ENCODE data around the gene DOP1A. TPM values are rescaled to one million over a fixed set of nuclear protein-coding genes. Genes with fewer than 3 reads are reported as not detected.
A peak's percentile ranks its signal among the peaks of the same experiment; 100 is the strongest.

DOP1A gene
- total RNA-seq, 1 experiment from 2014 or later: 16.1 TPM

DNA sequence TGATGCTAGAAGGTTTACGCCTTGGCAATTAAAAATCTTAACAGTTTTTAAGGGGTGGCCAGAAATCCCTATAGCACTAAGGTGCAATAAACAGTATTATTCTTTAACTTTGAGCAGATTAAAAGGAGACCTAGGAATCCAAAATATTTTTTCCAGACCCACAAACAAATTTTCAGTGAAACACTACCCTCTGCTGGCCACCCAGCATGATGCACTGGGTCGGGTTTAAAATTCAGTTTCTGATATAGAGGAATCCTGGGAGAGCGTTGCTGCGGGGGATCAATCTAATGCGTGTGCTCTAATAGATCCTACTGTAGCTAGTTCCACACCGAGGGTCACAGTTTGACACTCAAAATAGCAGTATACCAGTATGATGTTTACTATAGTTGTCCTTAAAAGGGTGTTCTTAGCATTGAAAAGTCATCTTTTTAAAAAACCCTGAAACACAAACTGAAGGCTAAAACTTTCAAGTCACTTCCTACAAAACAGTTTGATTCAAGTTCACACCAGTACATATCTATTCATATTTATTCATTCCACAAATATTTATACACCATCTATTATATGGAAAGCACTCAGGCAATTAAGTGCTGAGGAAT is 12.0 kb upstream of the DOP1A start:
- POLR2A ChIA-PET: no interaction called here
- TF ChIP-seq CTCF (IDR thresholded peaks at IDR 0.05; ENCODE audit: insufficient read depth in 1 of 2, low read depth in 1 of 2, low read length in 1 of 2, severe bottlenecking in 1 of 2, unreplicated experiment in 1 of 2): peak; percentile 69 to 80
- CTCF ChIA-PET: no interaction called here
- Histone ChIP-seq H3K4me1 (no peaks in the 10 kb centered on the region), H3K9me3 (no peaks in the 10 kb centered on the region), H3K36me3 (ENCODE audit: control insufficient read depth, insufficient read depth, low read length) (no peaks in the 10 kb centered on the region; the same call in 1 of the 2 replicates), H3K27me3 (replicated peaks; ENCODE audit: control insufficient read depth, insufficient read depth, low read length) (no peaks in the 10 kb centered on the region), H3K4me3 (ENCODE audit: low read depth, low read length) (no peak overlapping the region)
- Mint-ChIP-seq H3K27me3 (ENCODE audit: insufficient read depth, unreplicated experiment) (no peaks in the 10 kb centered on the region), H3K4me1 (ENCODE audit: low read depth, unreplicated experiment) (no peaks in the 10 kb centered on the region), H3K9me3 (ENCODE audit: unreplicated experiment) (no peaks in the 10 kb centered on the region), H3K4me3 (ENCODE audit: unreplicated experiment) (no peak overlapping the region), H3K36me3 (ENCODE audit: insufficient read depth, unreplicated experiment) (peaks cover 27% of the 10 kb centered on the region), H3K27ac (ENCODE audit: unreplicated experiment) (no peak overlapping the region)
- intact Hi-C loops (cut with micrococcal nuclease; ENCODE audit: unreplicated experiment): loop anchor here (1.0 to 10.0 kb wide), 6 partner anchors 138 to 803 kb away; partner anchors contain the start of gene TPBG
- BruUV-seq (replicated peaks): no TSS peak
- DNase-seq: peak; percentile 38 to 63

- Mint-ChIP-seq H3K9me3 (ENCODE audit: unreplicated experiment) (no peaks in the 10 kb centered on the region), H3K27ac (ENCODE audit: unreplicated experiment) (no peak overlapping the region), H3K27me3 (ENCODE audit: insufficient read depth, unreplicated experiment) (no peaks in the 10 kb centered on the region), H3K4me3 (ENCODE audit: unreplicated experiment) (no peak overlapping the region), H3K4me1 (ENCODE audit: low read depth, unreplicated experiment) (no peaks in the 10 kb centered on the region), H3K36me3 (ENCODE audit: insufficient read depth, unreplicated experiment) (peaks cover 26% of the 10 kb centered on the region)
- no peaks in the 10 kb centered on the region for H3K9me3 ChIP-seq
- H3K4me1 ChIP-seq: no peaks in the 10 kb centered on the region
- TF ChIP-seq CTCF (IDR thresholded peaks at IDR 0.05; ENCODE audit: insufficient read depth in 1 of 2, low read depth in 1 of 2, low read length in 1 of 2, severe bottlenecking in 1 of 2, unreplicated experiment in 1 of 2): peak; percentile 68 to 87
- CTCF ChIA-PET: interaction anchor here (0.5 to 0.9 kb wide), 5 partner anchors 10 to 844 kb away, joined by 3 to 5 read pairs (median 3); partner anchors contain the start of gene DOP1A
- no TSS peak for BruUV-seq (replicated peaks)
- intact Hi-C loops (cut with micrococcal nuclease; ENCODE audit: unreplicated experiment): loop anchor here (1.0 to 10.0 kb wide), 6 partner anchors 141 to 788 kb away; partner anchors contain the start of gene TPBG
- POLR2A ChIA-PET: no interaction called here
- H3K27me3 ChIP-seq (replicated peaks; ENCODE audit: control insufficient read depth, insufficient read depth, low read length): no peaks in the 10 kb centered on the region
- no peak overlapping the region for H3K4me3 ChIP-seq (ENCODE audit: low read depth, low read length)
- peak in 1 of 2 experiments; percentile 53 for DNase-seq
- H3K36me3 ChIP-seq (ENCODE audit: control insufficient read depth, insufficient read depth, low read length): no peaks in the 10 kb centered on the region; the same call in 1 of the 2 replicates
These were observed 9.7 kb upstream of the DOP1A start for GRCh38 chr6:83057705-83058321.

DNA sequence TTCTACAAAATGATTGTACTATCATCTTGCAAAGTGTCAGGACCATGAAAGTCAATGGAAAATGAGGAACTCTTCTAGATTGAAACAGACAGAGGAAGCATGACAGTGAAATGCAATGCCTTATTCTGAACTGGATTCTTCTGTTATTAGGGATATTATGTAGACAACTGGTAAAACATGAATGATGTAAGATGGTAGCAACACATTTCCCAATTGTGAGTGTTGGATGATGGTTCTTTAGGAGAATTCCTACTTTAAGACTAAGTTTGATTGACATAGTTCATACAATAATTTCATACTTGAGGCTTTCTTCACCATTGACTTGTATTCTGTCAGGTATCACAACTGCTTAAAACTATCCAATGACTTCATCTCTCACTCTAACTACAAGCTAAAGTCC is 6.3 kb upstream of the DOP1A start:
- Histone ChIP-seq H3K36me3 (ENCODE audit: control insufficient read depth, insufficient read depth, low read length) (no peaks in the 10 kb centered on the region; the same call in 1 of the 2 replicates), H3K9me3 (no peaks in the 10 kb centered on the region), H3K27me3 (replicated peaks; ENCODE audit: control insufficient read depth, insufficient read depth, low read length) (no peaks in the 10 kb centered on the region), H3K4me3 (ENCODE audit: low read depth, low read length) (no peak overlapping the region), H3K4me1 (no peaks in the 10 kb centered on the region)
- Mint-ChIP-seq H3K4me1 (ENCODE audit: low read depth, unreplicated experiment) (peaks cover 4% of the 10 kb centered on the region), H3K4me3 (ENCODE audit: unreplicated experiment) (no peak overlapping the region), H3K27me3 (ENCODE audit: insufficient read depth, unreplicated experiment) (no peaks in the 10 kb centered on the region), H3K27ac (ENCODE audit: unreplicated experiment) (no peak overlapping the region), H3K36me3 (ENCODE audit: insufficient read depth, unreplicated experiment) (peaks cover 17% of the 10 kb centered on the region), H3K9me3 (ENCODE audit: unreplicated experiment) (no peaks in the 10 kb centered on the region)
- no TSS peak for BruUV-seq (replicated peaks)
- ChIA-PET CTCF (no interaction called here), POLR2A (no interaction called here)
- intact Hi-C loops (cut with micrococcal nuclease; ENCODE audit: unreplicated experiment): no loop called here
- DNase-seq: no peak
- TF ChIP-seq CTCF (IDR thresholded peaks at IDR 0.05; ENCODE audit: insufficient read depth in 1 of 2, low read depth in 1 of 2, low read length in 1 of 2, severe bottlenecking in 1 of 2, unreplicated experiment in 1 of 2): no peak

All from Caco-2 (cell line).